Activated T-helper 1 cell treated with anti-CD3 and anti-CD28 coated beads, Interleukin-12 subunit alpha, Interleukin-12 subunit beta, Interleukin-2, Interleukin-4 antibody, amounts not matched to agents 30 ng/mL and 10 ng/mL and 1 ng/mL, durations not matched to agents 14 hours and 24 hours and 36 hours (primary cell): ENCODE measurements around the gene USP6NL. TPM values are rescaled to one million over a fixed set of nuclear protein-coding genes. Genes with fewer than 3 reads are reported as not detected.
"Not testable (repeated sequence)": the region's sequence is repeated elsewhere in the genome, so short reads cannot be mapped to it uniquely, and the experiment has no call there.

Experiments
- DNase-seq: peaks from one replicate; pipeline ENCODE4 v3.0.0; 2021; ENCODE audit warnings: low spot score
- H3K27ac Mint-ChIP-seq: one replicate; pipeline ENCODE4 v1.8.0; 2021; ENCODE audit warnings: mild to moderate bottlenecking, mixed read lengths
- H3K27me3 Mint-ChIP-seq: one replicate; pipeline ENCODE4 v1.8.0; 2022; ENCODE audit warnings: mild to moderate bottlenecking, moderate library complexity, mixed read lengths; ENCODE audit not compliant: insufficient read depth
- H3K36me3 Mint-ChIP-seq: one replicate; pipeline ENCODE4 v1.8.0; 2021; ENCODE audit warnings: low read depth, mixed read lengths
- H3K4me1 Mint-ChIP-seq: one replicate; pipeline ENCODE4 v1.8.0; 2021; ENCODE audit warnings: low read depth, mixed read lengths
- H3K4me3 Mint-ChIP-seq: one replicate; pipeline ENCODE4 v1.8.0; 2021; ENCODE audit warnings: mild to moderate bottlenecking, moderate library complexity, mixed read lengths
- H3K9me3 Mint-ChIP-seq: one replicate; pipeline ENCODE4 v1.8.0; 2021; ENCODE audit warnings: mixed read lengths
- intact Hi-C: fragments of 100-400 bp; cut with micrococcal nuclease; formaldehyde crosslinking; loops from one replicate; pipeline ENCODE4 v1.15.1; 2024
- total RNA-seq: library from RNA; stranded (reverse); gene quantifications from 2 replicates; pipeline ENCODE4 v1.2.3, GENCODE V29; 2022

The USP6NL gene
- total RNA-seq, 1 donor from 2014 or later, result 0.78 TPM

- H3K27ac Mint-ChIP-seq, result no peak overlapping the region
- H3K4me3 Mint-ChIP-seq, result no peak overlapping the region
- H3K36me3 Mint-ChIP-seq, result no peaks in the 10 kb centered on the region
- DNase-seq, result no peak
- peaks cover 11% of the 10 kb centered on the region for H3K4me1 Mint-ChIP-seq
- intact Hi-C loops, result no loop called here
- H3K9me3 Mint-ChIP-seq, result no peaks in the 10 kb centered on the region
- H3K27me3 Mint-ChIP-seq, result peaks cover 3% of the 10 kb centered on the region
These were observed 164.6 kb downstream of the USP6NL start for GRCh38 chr10:11446864-11447263.

GRCh38 chr10:11446133-11446532 is 165.3 kb downstream of the USP6NL start:
- DNase-seq, result no peak
- H3K9me3 Mint-ChIP-seq, result no peaks in the 10 kb centered on the region
- H3K27me3 Mint-ChIP-seq, result peaks cover 5% of the 10 kb centered on the region
- peaks cover 11% of the 10 kb centered on the region for H3K4me1 Mint-ChIP-seq
- no peak overlapping the region for H3K4me3 Mint-ChIP-seq
- H3K36me3 Mint-ChIP-seq, result no peaks in the 10 kb centered on the region
- intact Hi-C loops, result no loop called here
- H3K27ac Mint-ChIP-seq, result no peak overlapping the region

- no peak overlapping the region for H3K4me3 Mint-ChIP-seq
- H3K4me1 Mint-ChIP-seq, result peaks cover 24% of the 10 kb centered on the region
- intact Hi-C loops, result no loop called here
- H3K36me3 Mint-ChIP-seq, result no peaks in the 10 kb centered on the region
- H3K27me3 Mint-ChIP-seq, result peaks cover 5% of the 10 kb centered on the region
- H3K9me3 Mint-ChIP-seq, result no peaks in the 10 kb centered on the region
- no peak overlapping the region for H3K27ac Mint-ChIP-seq
- DNase-seq, result no peak
These were observed 166.8 kb downstream of the USP6NL start for GRCh38 chr10:11444531-11445228.

- no peak for DNase-seq
- Mint-ChIP-seq H3K36me3 (no peaks in the 10 kb centered on the region), H3K27me3 (peaks cover 5% of the 10 kb centered on the region), H3K4me1 (peaks cover 24% of the 10 kb centered on the region), H3K4me3 (no peak overlapping the region), H3K27ac (no peak overlapping the region), H3K9me3 (no peaks in the 10 kb centered on the region)
- intact Hi-C loops, result no loop called here
These were observed 167.3 kb downstream of the USP6NL start for GRCh38 chr10:11444155-11444530.

GRCh38 chr10:11443468-11444154 is 167.8 kb downstream of the USP6NL start:
- H3K4me1 Mint-ChIP-seq, result peaks cover 23% of the 10 kb centered on the region
- no peak overlapping the region for H3K4me3 Mint-ChIP-seq
- peaks cover 5% of the 10 kb centered on the region for H3K27me3 Mint-ChIP-seq
- DNase-seq, result no peak
- intact Hi-C loops, result no loop called here
- H3K9me3 Mint-ChIP-seq, result no peaks in the 10 kb centered on the region
- H3K27ac Mint-ChIP-seq, result no peak overlapping the region
- no peaks in the 10 kb centered on the region for H3K36me3 Mint-ChIP-seq

- Mint-ChIP-seq H3K36me3 (no peaks in the 10 kb centered on the region), H3K4me3 (no peak overlapping the region), H3K27ac (no peak overlapping the region), H3K4me1 (peaks cover 17% of the 10 kb centered on the region), H3K27me3 (peaks cover 2% of the 10 kb centered on the region), H3K9me3 (no peaks in the 10 kb centered on the region)
- intact Hi-C loops, result no loop called here
- DNase-seq, result no peak
These were observed 169.3 kb downstream of the USP6NL start for GRCh38 chr10:11442001-11442773.

- DNase-seq, result no peak
- Mint-ChIP-seq H3K27me3 (peaks cover 2% of the 10 kb centered on the region), H3K9me3 (no peaks in the 10 kb centered on the region), H3K36me3 (no peaks in the 10 kb centered on the region), H3K4me3 (no peak overlapping the region), H3K4me1 (peaks cover 17% of the 10 kb centered on the region), H3K27ac (no peak overlapping the region)
- intact Hi-C loops, result no loop called here
These were observed 170.3 kb downstream of the USP6NL start for GRCh38 chr10:11441151-11441535.

- Mint-ChIP-seq H3K36me3 (no peaks in the 10 kb centered on the region), H3K4me3 (no peak overlapping the region), H3K9me3 (no peaks in the 10 kb centered on the region), H3K4me1 (peaks cover 12% of the 10 kb centered on the region), H3K27ac (peak overlapping the region; percentile 50), H3K27me3 (peaks cover 2% of the 10 kb centered on the region)
- no peak for DNase-seq
- intact Hi-C loops, result no loop called here
These were observed 170.9 kb downstream of the USP6NL start for GRCh38 chr10:11440250-11441150.

GRCh38 chr10:11439523-11440053 is 171.9 kb downstream of the USP6NL start:
- no peaks in the 10 kb centered on the region for H3K9me3 Mint-ChIP-seq

GRCh38 chr10:11437391-11438142 is 173.9 kb downstream of the USP6NL start:
- Mint-ChIP-seq H3K4me3 (no peak overlapping the region), H3K4me1 (peaks cover 12% of the 10 kb centered on the region), H3K36me3 (no peaks in the 10 kb centered on the region), H3K9me3 (no peaks in the 10 kb centered on the region), H3K27me3 (peaks cover 7% of the 10 kb centered on the region), H3K27ac (no peak overlapping the region)
- DNase-seq, result no peak
- intact Hi-C loops, result no loop called here

More at GRCh38 chr10:11439523-11440053, 171.9 kb downstream of the USP6NL start:
- Mint-ChIP-seq H3K27me3 (peaks cover 7% of the 10 kb centered on the region), H3K27ac (no peak overlapping the region), H3K36me3 (no peaks in the 10 kb centered on the region), H3K4me3 (no peak overlapping the region), H3K4me1 (peaks cover 12% of the 10 kb centered on the region)
- intact Hi-C loops, result no loop called here
- DNase-seq, result no peak

- H3K9me3 Mint-ChIP-seq, H3K27me3 Mint-ChIP-seq, intact Hi-C loops, H3K36me3 Mint-ChIP-seq, DNase-seq, H3K27ac Mint-ChIP-seq, H3K4me3 Mint-ChIP-seq: not testable (repeated sequence)
- peaks cover 12% of the 10 kb centered on the region for H3K4me1 Mint-ChIP-seq
These were observed 175.0 kb downstream of the USP6NL start for GRCh38 chr10:11436445-11436844.

GRCh38 chr10:11435581-11435981 is 175.9 kb downstream of the USP6NL start:
- Mint-ChIP-seq H3K9me3 (no peaks in the 10 kb centered on the region), H3K4me3 (no peak overlapping the region), H3K36me3 (no peaks in the 10 kb centered on the region), H3K27me3 (peaks cover 5% of the 10 kb centered on the region), H3K27ac (no peak overlapping the region), H3K4me1 (peaks cover 9% of the 10 kb centered on the region)
- no peak for DNase-seq
- intact Hi-C loops, result no loop called here
